Fibroblast of peridontal ligament (primary cell): ENCODE measurements around the gene FGF3.

Experiments used
- DNase-seq: peaks from one replicate; pipeline ENCODE4 v3.0.0-alpha.2; 2010; ENCODE audit errors: extremely low read depth

Gene FGF3

GRCh38 chr11:69825037-69825834 is 6.0 kb upstream of the FGF3 start:
- no peak for DNase-seq

DNA sequence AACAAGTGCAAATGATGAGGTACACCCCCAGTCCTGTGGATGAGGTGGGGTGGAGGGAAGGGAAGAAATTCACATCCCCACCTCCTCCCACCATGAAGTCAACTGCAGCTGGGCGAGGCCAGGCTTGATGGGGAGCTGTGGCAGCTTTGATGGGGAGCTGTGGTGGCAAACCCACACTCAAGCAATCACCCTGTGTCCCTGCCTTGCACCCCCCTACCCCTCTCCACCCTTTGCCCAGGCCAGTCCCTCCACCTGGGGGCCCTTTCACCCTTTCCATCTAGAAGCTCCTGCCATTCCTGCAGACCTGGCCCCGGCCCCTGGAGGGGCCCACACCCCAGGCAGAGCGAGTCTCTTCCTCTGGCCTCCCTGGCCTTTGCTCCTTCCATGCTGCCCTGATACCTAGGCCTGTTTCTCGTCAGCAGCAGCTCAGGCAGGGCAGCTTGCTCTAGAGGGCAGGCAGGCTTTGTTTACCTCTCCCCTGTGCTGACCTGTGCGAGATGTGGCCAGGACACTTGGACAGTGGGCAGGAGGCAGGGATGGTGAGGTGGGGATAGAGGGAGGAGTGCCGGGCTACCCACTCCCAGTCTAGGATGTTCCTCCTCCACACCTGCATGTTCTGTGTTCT is 4.5 kb upstream of the FGF3 start:
- no peak for DNase-seq

- DNase-seq: no peak
These were observed 3.7 kb upstream of the FGF3 start for GRCh38 chr11:69822676-69823494.

DNA sequence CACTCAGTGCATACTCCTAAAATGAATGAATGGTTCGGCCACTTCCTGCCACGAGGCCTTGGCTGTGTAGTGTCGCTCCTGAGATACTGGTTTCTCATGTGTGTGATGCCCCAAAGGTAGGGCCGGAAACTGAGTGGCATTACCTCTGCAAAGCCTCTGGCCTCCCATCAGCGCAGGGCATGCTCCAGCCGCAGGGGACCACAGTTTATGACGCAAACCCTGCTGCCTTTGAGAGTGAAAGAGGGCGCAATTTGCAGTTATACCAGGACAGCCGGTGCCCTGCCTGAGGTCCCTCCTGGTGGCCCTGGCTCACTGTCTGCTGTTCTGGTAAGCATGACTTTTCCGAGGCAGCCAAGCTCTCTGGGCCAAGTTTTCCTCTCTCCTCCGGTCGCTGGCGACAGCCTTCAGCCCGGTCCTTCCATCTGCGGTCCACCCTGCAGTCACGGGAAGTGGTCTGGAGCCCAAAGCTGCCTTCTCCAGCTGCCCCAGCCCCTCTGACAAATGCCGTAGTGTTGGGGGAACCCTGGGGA is 2.4 kb upstream of the FGF3 start:
- DNase-seq: no peak

GRCh38 chr11:69820441-69820840 is 1.2 kb upstream of the FGF3 start:
- DNase-seq: no peak

DNA sequence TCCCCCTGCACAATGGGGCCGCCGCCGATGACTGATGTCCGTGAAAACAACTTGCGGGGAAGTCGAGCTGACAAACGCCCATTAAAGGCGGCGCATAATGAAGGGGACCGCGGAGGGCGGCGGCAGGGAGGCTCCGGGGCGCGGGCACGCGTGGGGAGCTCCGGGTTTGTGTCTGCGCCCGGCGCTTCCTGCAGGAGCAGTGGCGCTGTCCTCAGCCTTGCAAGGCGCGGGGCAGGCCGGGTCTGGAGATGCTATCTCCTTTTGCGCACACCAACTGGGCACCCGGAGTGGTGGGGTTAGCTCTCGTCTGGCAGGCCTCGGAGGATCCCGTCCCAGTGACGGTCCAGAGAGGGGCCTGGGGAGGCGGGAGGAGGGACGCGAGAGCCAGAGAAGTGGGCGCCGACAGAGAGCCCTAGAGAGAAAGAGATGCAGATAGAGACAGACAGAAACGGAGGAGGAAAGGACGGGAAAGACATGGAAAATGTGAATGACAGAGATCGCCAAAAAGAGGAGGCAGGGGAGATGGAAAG is 390 bp upstream of the FGF3 start:
- DNase-seq: no peak

DNA sequence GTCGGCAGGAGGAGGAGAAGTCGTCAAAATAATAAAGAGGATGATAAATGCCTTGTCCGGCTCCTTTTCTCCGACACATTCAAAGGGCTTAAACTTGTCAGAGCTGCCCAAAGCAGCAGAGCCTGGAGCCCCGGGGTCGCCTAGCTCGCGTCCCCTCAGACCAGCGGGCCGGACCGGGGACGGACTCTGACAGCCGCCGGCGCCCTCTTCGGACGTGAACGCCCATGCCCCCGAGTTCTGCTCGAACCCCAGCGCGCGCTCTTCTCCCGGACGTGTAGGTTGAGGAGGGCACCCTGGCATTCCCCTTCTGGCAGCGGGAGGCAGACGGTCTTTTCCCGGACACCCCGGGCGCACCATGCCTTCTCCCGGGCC is 999 bp downstream of the FGF3 start:
- no peak for DNase-seq

- no peak for DNase-seq
These were observed 1.7 kb downstream of the FGF3 start for GRCh38 chr11:69817265-69818230.

- no peak for DNase-seq
These were observed 2.5 kb downstream of the FGF3 start for GRCh38 chr11:69816671-69817070.

GRCh38 chr11:69815973-69816372 is 3.2 kb downstream of the FGF3 start:
- DNase-seq: no peak

DNA sequence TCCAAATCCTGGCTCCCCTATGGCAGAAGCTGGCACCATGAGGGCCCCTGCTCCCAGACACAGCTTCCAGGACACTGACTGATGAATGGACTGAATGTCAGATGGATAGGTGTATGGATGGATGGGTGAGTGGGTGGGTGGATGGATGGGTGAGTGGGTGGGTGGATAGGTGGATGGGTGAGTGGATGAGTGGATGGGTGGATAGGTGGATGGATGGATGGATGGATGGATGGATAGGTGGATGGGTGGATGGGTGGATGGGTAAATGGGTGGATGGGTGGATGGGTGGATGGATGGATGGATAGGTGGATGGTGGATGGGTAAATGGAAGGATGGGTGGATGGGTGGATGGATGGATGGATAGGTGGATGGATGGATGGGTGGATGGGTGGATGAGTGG is 4.3 kb downstream of the FGF3 start:
- no peak for DNase-seq

GRCh38 chr11:69814411-69814810 is 4.8 kb downstream of the FGF3 start:
- DNase-seq: no peak

DNA sequence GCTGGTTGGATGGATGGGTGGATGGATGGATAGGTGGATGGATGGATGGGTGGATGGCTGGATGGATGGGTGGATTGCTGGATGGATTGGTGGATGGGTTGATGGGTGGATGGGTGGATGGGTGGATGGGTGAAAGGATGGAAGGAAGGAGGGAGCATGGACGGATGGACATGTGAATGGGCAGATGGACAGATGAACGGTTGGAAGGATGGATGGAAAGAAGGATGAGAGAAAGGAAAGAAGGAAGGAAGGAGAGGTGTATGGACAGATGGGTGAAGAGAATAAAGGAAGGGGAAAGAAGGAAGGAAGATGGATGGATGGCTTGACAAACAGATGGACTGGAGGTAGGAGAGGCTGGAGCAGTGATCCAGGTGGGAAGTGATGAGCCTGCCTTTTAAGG is 5.4 kb downstream of the FGF3 start:
- no peak for DNase-seq

DNA sequence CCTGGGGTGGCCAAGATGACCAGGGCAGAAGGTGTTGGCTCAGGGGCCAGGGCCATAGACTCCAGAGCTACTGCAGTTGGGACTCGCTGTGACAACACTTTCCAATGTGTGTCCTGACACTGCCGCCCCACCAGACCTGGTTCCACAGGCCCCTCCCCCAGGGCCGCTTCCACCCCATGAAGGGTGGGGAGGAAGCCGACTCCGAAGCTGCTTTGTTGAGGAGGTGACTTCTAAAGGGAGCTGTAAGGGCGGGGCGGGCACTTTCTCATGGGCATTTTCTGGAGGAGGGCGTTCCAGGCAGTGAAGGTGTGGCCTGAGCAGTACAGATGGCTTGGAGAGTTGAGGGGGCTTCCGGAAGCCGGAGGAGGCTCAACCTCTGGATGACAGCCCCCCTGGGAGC is 6.3 kb downstream of the FGF3 start:
- no peak for DNase-seq

DNA sequence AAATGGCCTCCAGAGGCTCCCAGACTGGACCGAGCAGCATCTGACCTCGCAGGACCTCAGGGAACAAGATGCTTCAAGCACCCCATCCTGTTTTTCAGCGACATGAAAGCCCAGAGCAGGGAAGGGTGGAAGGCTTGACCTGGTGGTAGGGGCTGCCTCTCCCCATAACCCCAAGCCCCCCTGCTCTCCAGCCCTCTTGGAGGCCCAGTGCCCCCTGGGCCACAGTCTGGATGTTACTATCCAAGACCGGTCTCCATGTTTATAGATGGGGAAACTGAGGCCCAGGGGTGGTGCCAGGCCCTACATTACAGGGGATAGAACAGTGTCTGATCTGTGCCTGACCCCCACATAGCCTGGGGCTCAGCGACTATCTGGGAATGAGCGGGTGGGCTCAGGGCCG is 7.0 kb downstream of the FGF3 start:
- no peak for DNase-seq

DNA sequence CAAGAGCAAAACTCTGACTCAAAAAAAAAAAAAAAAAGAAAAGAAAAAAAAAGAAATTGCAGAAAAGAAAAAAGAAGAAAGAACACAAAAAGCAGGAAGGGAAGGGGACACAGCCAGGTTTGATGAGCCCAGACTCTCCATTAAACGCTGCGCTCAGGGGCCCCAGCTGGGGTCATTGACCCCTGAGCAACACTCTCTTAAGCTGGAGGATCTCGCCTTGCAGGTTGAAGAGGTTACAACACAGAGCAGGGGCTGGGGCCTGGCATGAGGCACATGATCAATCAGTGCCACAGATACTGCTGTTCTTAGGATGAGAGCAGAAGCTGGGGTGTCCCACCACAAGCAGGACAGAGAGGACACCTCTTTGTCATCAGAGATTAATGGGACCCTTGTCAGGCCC is 7.8 kb downstream of the FGF3 start:
- DNase-seq: no peak

- no peak for DNase-seq
These were observed 8.7 kb downstream of the FGF3 start for GRCh38 chr11:69810289-69811118.

- DNase-seq: no peak
These were observed 10.5 kb downstream of the FGF3 start for GRCh38 chr11:69808667-69809086.

DNA sequence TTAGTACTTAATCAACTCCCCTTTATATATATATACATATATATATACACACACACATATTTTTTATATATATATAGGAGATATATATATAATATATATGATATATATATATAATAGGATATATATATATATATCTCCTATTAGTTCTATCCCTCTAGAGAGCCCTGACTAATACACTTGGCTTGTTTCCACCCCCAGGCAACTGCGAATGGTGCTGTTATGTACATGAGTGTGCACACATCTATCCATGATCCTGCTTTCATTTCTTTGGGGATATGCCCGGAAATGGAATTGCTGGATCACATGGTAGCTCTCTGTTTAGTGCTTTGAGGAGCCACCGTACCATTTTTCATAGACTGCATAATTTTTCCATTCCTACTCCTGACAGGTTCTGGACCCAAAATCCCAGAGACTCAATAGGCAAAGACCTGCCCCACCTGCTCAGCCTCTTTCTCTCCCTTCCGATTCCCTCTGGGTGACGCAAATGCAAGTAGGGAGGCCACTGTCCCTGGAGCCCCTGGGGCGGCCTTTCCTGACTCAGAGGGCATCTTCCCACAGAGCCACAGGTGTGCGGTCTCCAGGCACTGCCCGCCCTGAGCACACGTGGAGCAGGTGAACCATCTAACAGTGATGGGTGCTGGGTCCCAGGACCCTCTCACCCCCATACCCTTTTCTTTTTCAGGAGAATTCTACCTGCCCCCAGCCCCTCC is 12.0 kb downstream of the FGF3 start:
- no peak for DNase-seq
